GDM1 (cell line): ENCODE measurements around the gene EFCAB10.

ENCODE experiments used
- DNase-seq: peaks from one replicate; lab custom pipeline; 2025; lab: John Stamatoyannopoulos, UW

Gene EFCAB10, protein sequence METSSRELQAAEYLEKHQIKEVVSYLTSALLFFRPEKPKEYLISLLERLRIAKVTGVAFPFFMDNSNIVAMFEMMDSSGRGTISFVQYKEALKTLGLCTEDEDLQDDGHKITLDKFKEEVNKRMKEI

DNA sequence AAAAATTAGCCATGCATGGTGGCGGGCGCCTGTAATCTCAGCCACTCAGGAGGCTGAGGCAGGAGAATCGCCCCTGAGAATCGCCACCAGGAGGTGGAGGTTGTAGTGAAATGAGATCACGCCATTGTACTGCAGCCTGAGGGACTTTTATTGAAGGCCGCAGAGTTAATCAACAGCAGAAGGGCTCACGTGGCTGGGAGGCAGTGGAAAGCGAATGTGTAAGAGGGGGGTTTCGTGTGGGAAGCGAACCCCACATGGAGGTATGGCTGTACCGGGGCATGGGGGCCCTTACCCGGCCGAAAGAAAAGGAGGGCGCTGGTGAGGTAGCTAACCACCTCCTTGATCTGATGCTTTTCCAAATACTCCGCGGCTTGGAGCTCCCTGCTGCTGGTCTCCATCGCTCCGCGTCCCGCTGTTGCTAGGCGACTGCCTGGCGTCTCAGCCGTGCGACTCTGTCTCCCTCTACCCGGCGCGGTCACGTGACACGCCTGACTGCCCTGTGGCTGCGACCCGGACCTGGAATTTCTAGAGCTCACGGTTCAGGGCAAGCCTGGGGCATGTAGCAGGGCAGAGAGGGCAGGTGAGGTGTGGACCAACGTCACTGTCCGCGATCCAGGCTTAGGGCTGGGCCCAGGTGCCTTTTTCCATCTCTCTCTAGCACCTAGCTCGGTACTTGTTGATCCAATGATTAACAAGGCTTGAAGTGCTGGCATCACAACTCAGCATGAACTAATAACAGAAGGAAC, at the start of gene EFCAB10:
TSS of gene EFCAB10 (minus strand) at position 428 of the 746 bp plus-strand sequence. CDS start at position 398, 30 bp downstream.
- DNase-seq = no peak

DNA sequence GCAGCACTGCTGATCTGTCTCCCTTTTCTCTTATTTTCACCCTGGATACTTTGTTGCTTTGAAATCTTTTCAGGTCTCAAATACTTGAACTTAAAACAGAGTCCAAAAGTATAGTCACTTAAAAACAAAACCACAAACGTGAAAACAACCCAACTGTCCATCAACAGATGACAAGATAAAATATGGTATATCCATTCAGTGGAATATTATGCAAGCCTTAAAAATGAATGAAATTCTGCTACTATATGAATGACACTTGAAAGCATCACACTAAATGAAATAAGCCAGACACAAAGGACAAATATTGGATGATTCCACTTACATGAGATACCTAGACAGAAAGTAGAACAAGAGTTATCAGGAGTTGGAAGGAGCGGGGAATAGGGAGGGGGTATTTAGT, 44.7 kb upstream of the EFCAB10 start:
- no peak for DNase-seq

DNA sequence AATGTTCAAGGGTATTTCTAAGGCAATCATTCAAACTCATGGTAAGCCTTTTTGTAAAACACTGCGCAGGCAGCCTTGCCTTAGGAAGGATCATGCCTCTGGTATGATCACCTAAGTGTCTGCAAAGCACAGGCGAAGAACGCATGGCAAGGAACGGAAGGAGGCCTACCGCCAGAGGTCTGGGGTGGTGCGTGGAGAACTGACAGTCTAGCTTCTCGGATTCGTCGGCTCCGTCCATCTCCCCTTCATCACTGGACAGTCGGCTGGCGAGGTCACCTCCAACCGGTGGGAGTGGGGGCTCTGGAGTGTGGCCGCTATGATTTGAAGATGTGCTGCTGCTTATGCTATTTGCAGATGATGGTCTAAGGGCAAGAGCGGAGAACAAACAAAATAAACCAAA, 42.6 kb upstream of the EFCAB10 start:
- DNase-seq = no peak

DNA sequence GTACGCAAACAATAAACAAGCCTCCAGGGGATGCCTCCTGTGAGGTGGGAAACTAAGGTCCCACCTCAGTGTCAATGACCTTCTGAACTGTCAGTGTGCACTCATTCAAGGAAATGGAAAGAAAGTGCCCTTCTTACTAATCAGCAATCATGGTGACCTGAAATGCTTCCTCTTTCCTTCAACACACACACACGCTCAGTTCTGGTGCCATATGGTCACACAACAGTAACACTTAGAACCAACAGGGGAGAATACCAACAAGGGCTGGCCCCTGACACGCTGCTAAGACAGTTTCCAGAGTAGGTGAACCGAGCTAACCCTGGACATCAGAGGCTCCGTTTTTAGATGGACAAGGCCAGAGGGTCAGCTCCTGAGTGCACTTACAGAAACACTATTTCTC, 42.1 kb upstream of the EFCAB10 start:
- DNase-seq = no peak

DNA sequence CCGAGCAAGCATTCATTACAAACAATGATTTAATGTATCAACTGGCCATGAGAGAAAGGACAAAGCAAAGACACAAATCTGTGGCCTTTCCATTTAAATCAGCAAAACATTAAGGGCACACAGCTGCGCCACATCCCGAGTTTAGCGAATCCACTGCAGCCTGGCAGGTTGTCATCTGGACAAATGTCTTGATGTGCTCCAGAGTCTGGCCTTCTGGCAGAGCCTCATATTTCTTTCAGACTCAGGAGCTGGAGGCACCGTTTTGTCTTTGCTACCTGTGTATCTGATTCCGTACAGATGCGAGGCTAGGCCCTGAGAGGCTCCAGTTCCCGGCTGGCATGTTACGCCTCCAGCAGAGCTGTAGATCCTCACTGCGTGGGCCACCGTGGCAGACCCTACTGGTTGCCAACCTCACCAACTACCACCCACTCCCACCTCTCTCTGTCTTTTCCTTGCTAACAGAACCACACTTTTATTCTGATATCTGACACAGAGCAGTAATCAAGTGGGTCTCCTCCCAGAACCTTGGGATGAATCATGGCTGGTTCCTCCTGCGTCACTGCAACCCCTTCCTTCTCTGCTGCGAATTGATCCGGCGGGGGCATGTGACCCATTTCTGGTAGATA, 40.9 kb upstream of the EFCAB10 start:
- DNase-seq = no peak

DNA sequence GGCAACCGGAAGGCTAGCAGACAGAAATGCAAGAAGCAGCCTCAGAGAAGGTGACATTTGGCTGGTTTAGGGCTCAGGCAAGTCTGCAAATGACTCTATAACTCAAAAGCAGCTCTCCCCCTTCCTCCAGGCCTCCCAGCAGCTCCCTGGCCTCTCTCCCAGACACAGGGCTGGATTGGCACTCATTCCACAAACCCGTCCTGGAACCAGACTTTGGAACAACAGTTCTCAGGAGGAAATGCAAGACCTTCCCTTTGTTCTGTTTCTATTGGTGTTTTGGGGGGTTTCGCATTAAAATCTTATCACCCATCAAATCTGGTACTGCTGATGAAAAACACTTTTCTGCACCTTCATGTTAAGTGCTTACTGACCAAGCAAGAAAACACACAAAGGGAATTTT, 40.3 kb upstream of the EFCAB10 start:
- no peak for DNase-seq

DNA sequence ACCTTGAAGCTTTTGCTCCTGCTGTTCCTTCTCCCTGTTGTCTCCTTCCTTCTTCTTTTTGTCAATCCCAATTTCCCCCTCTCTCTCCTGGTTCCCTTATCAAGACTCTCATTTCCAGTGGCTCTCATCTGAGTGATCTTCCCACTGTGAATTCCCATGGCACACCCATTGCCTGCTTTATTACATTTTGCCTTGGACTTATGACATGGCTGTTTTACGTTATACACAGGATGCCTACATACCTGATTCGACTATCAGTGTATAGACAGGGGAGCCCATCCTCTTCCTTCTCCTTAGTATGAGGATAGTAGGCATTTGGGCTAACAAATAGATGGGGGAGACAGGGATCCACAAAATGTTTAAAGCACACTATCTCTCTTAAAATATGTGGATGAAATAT, 39.9 kb upstream of the EFCAB10 start:
- no peak for DNase-seq

DNA sequence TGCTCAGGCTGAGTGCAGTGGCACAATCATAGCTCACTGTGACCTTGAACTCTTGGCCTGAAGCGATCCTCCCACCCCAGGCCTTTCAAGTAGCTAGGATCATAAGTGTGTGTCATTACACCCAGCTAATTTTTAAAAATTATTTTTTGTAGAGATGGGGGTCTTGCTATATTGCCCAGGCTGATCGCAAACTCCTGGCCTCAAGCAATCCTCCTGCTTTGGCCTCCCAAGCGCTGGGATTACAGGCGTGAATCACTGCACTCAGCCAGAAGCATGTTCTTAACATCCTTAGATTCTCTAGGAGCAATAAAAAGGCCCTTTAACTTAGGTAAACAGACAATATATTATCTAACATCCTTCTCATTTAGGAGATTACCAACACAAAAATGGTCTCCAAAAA, 38.3 kb upstream of the EFCAB10 start:
- DNase-seq = no peak

DNA sequence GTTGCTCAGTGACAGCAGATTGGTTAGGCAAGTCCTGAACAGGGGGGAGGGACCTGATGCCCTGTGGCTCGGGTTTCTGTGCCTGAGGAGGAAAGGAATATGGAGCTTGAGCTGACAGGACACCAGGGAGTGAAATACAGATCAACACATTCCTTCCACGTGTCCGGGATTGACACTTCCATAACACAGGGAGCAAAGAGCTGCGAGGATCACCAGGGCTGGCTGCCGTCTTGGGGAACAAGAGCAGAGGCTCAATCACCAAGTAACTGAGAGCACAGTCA, 36.7 kb upstream of the EFCAB10 start:
- DNase-seq = no peak

DNA sequence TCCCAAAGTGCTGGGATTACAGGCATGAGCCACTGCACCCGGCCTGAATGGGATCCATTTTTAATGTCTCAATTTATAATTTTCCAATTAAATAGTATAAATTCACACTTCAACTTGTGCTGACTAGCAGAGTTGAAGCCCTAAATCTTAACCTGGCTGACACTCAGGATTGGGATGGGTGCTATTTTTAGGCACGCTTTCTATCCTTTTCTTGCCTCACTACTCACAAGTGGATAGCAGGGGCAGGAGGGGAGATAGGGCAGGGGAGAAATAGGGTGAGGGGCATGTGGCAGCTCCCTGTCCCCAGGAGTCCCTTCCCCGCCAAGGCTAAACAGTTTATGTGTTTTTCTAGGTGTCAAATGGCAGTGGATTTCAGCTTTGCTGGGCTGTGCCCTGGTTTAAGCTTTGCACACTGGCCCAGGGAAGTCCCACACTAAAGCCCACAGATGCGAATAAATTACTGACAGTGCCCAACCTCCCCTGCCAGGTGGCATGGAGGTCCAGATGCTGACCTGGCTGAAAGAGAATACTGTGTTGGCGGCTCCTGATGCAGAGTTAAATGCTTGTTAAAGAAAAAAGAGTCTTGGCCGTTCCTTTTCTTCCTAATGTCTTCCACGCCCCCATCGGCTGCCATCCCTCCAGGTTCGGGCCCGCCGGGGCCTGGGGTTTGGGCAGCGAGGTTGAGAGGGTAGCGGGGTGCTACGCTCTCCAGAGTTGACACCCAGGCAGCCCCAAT, 36.2 kb upstream of the EFCAB10 start:
- no peak for DNase-seq

DNA sequence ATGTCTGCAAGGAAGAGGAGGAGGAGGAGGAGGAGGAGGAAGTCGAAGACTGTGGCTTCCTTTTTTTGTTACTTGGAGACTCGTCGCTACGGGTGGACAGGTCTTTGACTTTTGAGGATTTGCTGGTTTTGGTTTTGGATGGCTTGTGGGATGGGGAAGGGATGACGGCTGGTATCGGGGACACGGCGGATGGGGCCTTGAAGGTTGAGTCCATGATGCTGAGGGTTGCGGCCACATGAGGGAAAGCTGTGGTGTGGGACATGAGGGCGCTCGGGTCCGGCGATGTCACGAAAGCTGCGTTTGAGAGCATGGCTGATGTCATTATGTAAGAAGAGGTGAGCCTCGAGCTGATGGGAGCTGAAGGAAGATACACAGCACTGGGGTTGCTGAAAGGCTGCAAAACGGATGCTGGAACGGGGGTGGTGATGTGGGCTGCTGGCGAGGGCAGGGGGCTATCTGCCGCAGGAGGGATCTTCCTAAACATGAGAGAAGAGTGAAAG, 33.1 kb upstream of the EFCAB10 start:
- DNase-seq = no peak

DNA sequence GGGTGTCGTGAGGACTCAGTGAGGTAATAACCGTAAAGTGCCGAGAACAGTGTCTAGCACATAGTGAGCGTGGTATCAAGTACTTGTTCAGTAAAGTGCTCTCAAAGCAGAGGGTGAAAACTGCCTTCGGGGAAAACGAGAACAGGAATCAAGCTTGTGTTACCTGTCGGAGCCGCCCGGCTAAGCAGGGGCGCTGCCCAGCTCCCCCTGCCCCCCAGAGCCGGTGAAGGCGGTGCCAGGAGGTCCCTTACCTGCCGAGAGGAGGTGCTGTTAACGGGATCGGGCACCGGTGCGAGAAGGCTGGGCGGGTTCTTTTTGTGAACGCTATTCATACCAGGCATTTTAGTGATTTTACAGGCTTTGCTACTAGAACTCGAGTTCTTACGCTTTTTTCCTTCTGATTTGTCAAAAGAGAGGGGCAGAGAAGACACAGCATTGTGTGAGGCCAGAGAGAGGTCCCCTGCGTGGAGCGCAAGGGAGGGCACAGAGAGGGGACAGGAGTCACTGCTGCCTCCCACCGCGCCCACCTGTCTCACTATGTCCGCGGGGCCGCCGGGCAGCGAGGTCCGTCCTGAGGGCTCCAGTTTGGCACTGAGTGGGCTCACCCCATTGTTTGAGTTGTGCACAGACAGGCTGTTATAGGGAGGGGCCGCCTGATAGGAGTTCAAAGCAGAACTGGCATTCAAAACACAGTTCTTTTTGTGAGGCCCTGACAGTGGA, 32.5 kb upstream of the EFCAB10 start:
- DNase-seq = no peak

DNA sequence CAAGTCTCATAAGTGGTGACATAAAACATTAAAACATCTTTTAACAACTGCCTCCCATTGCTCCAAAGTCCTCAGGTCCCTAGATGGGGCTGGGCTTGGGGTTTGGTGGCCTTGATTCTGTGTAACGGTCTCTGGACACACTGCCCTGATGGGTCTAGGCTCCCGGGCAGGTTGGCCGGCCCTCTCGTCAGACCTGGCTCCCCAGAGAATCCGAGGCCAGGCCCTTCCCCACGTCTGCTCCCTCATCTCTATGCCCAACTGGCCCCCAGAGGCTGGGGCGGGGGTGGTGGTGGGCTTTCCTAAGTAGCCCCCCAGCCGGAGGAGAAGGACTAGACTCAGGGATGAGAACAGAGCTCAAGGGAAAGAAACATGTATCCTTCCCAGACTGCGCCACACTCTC, 31.5 kb upstream of the EFCAB10 start:
- no peak for DNase-seq

DNA sequence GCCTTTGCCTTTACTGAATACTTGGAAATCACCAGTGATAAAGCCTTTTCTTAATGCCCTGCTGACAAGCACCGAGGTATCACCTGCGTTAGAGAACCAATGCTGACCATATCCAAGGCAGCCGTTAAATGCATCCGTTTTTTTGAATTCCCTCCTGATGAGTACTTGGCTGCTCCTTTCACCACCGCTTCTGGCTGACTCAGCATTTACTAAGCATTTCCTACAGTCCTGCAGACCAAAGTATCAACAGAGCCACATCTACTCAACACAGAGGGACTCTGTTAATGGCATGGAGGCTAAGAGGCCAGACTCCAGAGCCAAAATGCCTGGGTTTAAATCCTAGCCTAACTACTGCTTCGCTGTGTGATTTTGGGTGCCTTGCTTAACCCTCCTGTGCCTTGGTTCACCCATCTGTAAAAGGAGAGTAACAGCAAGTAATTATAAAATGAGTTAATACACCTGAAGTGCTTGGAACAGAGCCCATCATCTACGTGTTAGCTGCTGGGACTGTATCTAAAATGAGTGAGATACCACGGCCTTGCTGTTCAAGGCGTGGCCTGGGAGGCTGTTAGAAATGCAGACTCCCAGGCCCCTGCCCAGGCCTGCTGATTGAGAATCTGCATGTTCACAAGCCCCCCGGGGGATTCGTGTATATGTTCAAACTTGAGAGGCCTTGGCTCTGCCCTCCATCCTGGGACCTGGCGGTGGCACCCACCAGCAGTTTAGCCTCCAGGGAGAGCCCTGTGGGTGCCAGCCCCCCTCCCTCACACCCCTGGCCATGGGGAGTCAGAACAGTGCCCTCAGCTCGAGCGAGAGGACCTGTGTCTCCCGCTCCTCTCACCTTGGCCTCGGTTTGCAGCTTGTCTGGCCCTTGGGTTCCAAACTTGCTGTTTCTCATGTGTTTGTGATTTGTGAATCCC, 30.8 kb upstream of the EFCAB10 start:
- DNase-seq = no peak

DNA sequence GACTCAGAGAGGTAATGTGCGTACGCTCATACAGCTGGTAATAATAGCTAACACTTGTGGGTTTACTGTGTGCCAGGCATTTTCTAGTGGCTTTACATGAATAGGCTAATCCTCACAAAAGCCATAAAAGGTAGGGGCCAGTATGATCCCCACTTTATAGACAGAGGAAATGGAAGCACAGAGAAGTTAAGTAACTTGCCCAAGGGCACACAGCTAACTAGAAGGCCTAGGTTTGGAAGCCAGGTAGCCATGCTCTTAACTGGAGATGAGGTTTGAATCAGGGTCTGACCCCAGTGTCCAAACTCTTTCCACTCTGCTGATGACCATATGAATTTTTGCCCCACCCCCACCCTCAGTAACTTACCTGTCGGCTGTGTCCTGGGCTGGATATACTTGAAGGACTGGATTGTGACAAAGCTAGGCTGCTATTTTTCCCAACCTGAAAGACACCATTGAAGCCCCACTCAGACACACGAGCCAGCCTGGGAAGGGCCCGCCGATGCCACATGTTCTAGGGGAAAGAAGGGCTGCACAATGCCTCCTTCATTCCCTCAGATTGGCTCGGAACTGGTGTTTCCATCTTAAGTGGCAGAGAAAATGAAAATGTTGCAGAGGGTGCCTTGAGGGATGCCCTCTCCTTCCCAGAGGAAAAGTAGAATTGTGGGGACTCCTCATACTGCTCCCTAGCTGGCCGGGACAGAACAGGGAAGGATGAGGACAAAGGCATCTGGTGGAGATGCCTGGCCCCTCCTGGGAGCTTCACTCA, 29.1 kb upstream of the EFCAB10 start:
- no peak for DNase-seq

DNA sequence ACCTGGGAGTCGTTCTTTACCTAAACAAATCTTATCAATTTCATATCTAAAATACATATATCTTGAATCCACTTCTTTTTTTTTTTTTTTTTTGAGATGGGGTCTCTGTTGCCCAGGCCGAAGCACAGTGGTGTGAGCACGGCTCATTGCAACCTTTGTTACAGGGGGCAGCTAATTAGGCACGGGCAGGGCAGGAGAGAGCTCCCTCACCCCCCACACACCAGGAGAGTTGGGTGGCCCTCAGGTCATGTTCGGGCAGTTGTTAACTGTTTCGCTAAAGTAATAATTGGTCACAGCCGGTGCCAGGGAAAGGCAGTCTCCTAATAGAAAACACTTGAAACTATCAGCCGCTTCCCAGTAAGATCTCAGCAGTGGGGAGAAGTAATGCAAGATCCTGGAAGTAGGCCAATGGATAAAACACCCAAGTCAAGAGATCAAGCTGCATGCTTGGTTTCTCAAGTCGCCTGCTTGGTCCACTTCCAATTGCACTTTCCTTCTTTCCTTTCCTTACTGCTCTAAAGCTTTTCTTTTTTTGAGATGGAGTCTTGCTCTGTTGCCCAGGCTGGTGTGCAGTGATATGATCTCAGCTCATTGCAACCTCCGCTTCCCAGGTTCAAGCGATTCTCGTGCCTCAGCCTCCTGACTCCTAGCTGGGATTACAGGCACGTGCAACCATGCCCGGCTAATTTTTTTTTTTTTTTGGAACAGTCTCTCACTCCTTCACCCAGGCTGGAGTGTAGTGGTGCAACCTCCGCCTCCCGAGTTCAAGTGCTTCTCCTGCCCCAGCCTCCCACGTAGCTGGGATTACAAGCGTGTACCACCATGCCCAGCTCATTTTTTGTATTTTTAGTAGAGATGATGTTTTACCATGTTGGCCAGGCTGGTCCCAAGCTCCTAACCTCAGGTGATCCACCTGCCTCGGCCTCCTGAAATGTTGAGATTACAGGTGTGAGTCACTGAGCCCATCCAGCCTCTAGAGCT, 21.3 kb upstream of the EFCAB10 start:
- DNase-seq = no peak

DNA sequence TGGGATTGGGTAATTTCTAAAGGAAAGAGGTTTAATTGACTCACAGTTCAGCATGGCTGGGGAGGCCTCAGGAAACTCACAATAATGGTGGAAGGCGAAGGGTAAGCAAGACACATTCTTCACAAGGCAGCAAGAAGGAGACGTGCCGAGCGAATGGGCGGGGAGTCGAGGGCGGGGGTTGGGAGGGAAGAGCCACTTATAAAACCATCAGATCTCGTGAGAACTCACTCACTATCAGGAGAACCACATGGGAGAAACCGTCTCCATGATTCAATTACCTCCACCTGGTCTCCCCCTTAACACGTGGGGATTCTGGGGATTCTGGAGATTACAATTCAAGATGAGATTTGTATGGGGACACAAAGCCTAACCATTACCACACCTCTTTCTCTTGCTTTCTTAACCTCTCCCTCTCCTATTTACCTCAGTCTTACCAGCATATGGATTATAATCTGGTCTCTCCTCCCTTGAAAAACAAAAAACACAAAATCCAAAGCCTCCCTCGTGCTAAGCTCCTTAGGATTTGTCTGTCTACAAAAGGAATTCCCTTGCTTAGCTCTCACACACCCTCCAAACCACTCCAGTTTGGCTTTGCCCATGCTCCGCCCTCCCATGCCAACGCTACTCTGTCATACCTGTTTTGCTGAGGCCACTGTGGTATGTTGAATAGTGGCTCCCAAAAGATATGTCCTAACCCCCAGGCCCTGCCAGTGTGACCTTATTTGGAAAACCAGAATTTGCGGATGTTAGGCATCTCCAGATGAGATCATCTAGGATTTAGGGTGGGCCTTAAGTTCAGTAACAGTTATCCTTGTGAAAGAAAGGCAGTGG, 19.6 kb upstream of the EFCAB10 start:
- no peak for DNase-seq

DNA sequence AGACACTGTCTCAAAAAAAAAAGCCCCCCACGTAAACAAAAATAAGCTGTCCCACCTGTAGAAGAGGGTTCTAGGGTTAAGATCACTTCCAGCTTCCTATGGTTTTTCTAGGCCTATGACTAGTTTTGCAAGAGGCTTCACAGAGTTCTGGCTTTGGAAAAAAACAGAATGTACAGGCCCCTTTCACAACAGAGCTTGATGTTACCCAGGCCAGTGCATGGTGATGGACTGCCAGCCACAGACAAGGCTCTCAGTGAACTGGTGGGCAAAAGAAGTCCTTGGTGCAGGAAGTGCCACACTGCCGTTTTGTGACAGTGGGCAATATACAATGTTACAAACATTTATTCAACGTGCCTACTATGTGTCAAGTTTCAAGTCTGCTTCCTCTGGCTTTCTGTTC, 18.3 kb upstream of the EFCAB10 start:
- DNase-seq = no peak
